Measurements from ENCODE around the gene ACER3.

GRCh38 chr11:76835036-76835435 is 25.7 kb upstream of the ACER3 start:
- TF ChIP-seq EZH2 (IDR thresholded peaks at IDR 0.05; ENCODE audit: borderline replicate concordance, insufficient read depth, low read depth, low read length, poor library complexity, severe bottlenecking) (no peak), CTCF (IDR thresholded peaks at IDR 0.05) (no peak)
